WTC11 (cell line): Measurements from ENCODE around the gene TMA7B. TPM values are rescaled to one million over a fixed set of nuclear protein-coding genes. Genes with fewer than 3 reads are reported as not detected.

Experiments used
- ATAC-seq: fragments of 200-7000 bp; cut with Tn5 transposase; 2 replicates; pipeline ENCODE4 v1.10.0; 2021; ENCODE audit warnings: mild to moderate bottlenecking, moderate library complexity
- CTCF ChIA-PET: fragments of 300-600 bp; sonication (Branson Sonifier 250); formaldehyde crosslinking; loops from one replicate; lab custom pipeline; 2021; ENCODE audit warnings: antibody characterized with exemption; lab: Charles Lee
- POLR2A ChIA-PET: fragments of 350-600 bp; sonication (Branson Sonifier 250); formaldehyde crosslinking; loops from one replicate; lab custom pipeline; 2021; ENCODE audit warnings: antibody characterized with exemption; lab: Charles Lee
- DNase-seq: peaks from one replicate; pipeline ENCODE4 v3.0.0; 2021; ENCODE audit warnings: low spot score
- H3K27ac Mint-ChIP-seq: 2 replicates; pipeline ENCODE4 v1.8.0; 2021; ENCODE audit warnings: mixed read lengths
- H3K27me3 Mint-ChIP-seq: 2 replicates; pipeline ENCODE4 v1.8.0; 2021; ENCODE audit warnings: low read depth, mild to moderate bottlenecking, moderate library complexity, mixed read lengths
- H3K36me3 Mint-ChIP-seq: 2 replicates; pipeline ENCODE4 v1.8.0; 2021; ENCODE audit warnings: mixed read lengths
- H3K4me1 Mint-ChIP-seq: 2 replicates; pipeline ENCODE4 v1.8.0; 2022; ENCODE audit warnings: mixed read lengths
- H3K4me3 Mint-ChIP-seq: 2 replicates; pipeline ENCODE4 v1.8.0; 2021; ENCODE audit warnings: mild to moderate bottlenecking, moderate library complexity, mixed read lengths
- H3K9me3 Mint-ChIP-seq: 2 replicates; pipeline ENCODE4 v1.8.0; 2021; ENCODE audit warnings: mixed read lengths
- CREB1 ChIP-seq: sonication (generic); formaldehyde crosslinking; IDR thresholded peaks from 2 replicates; pipeline ENCODE4 v1.8.0; 2023; ENCODE audit warnings: mild to moderate bottlenecking, missing genetic modification reagents
- CREM ChIP-seq: sonication (generic); formaldehyde crosslinking; IDR thresholded peaks from 2 replicates; pipeline ENCODE4 v1.8.1; 2022; ENCODE audit warnings: mild to moderate bottlenecking, missing genetic modification reagents, moderate library complexity
- ESRRA ChIP-seq: sonication (generic); formaldehyde crosslinking; IDR thresholded peaks from 2 replicates; pipeline ENCODE4 v1.8.1; 2022; ENCODE audit warnings: mild to moderate bottlenecking, missing genetic modification reagents, borderline replicate concordance
- ETV6 ChIP-seq: sonication (generic); formaldehyde crosslinking; IDR thresholded peaks from 2 replicates; pipeline ENCODE4 v1.8.1; 2022; ENCODE audit warnings: mild to moderate bottlenecking, missing genetic modification reagents
- NR1H2 ChIP-seq: sonication (generic); formaldehyde crosslinking; IDR thresholded peaks from 2 replicates; pipeline ENCODE4 v1.9.0; 2021; ENCODE audit warnings: mild to moderate bottlenecking, moderate library complexity, missing genetic modification reagents
- NR3C1 ChIP-seq: sonication (generic); formaldehyde crosslinking; conservative IDR thresholded peaks from 2 replicates; pipeline ENCODE4 v1.8.1; 2023; ENCODE audit warnings: low read depth, mild to moderate bottlenecking, missing genetic modification reagents
- OVOL2 ChIP-seq: fragments of 250-450 bp; sonication (Bioruptor Pico); IDR thresholded peaks from 2 replicates; pipeline ENCODE4 v1.9.0; 2021; ENCODE audit warnings: mild to moderate bottlenecking, borderline replicate concordance
- RELA ChIP-seq: sonication (generic); formaldehyde crosslinking; IDR thresholded peaks from 2 replicates; pipeline ENCODE4 v1.8.1; 2022; ENCODE audit warnings: missing genetic modification reagents, mild to moderate bottlenecking, borderline replicate concordance
- RORB ChIP-seq: fragments of 250-450 bp; sonication (Bioruptor Pico); IDR thresholded peaks from 2 replicates; pipeline ENCODE4 v1.9.0; 2021; ENCODE audit warnings: mild to moderate bottlenecking
- SMAD4 ChIP-seq: sonication (generic); formaldehyde crosslinking; IDR thresholded peaks from 2 replicates; pipeline ENCODE4 v1.8.0; 2022; ENCODE audit warnings: mild to moderate bottlenecking, missing genetic modification reagents
- SOX15 ChIP-seq: fragments of 250-450 bp; sonication (Bioruptor Pico); IDR thresholded peaks from 2 replicates; pipeline ENCODE4 v1.9.0; 2021; ENCODE audit warnings: mild to moderate bottlenecking
- SP1 ChIP-seq: sonication (generic); formaldehyde crosslinking; conservative IDR thresholded peaks from 2 replicates; pipeline ENCODE4 v1.8.1; 2022; ENCODE audit warnings: missing genetic modification reagents
- TCF7 ChIP-seq: sonication (generic); formaldehyde crosslinking; IDR thresholded peaks from 2 replicates; pipeline ENCODE4 v1.8.0; 2022; ENCODE audit warnings: mild to moderate bottlenecking, low read depth, missing genetic modification reagents, moderate library complexity
- TEAD1 ChIP-seq: sonication (generic); formaldehyde crosslinking; IDR thresholded peaks from 2 replicates; pipeline ENCODE4 v1.8.0; 2022; ENCODE audit warnings: mild to moderate bottlenecking, missing genetic modification reagents
- TP53 ChIP-seq: sonication (generic); formaldehyde crosslinking; IDR thresholded peaks from 2 replicates; pipeline ENCODE4 v1.8.1; 2023; ENCODE audit warnings: mild to moderate bottlenecking, missing genetic modification reagents
- total RNA-seq: library from RNA; stranded (reverse); gene quantifications from 3 replicates; pipeline ENCODE4 v1.2.3, GENCODE V29; 2021
- TF ChIP-seq, protein P1 (sequence below): sonication (generic); formaldehyde crosslinking; IDR thresholded peaks from 2 replicates; pipeline ENCODE4 v1.8.1; 2023; ENCODE audit warnings: mild to moderate bottlenecking, missing genetic modification reagents
- TF ChIP-seq, protein P2 (sequence below): sonication (generic); formaldehyde crosslinking; IDR thresholded peaks from 2 replicates; pipeline ENCODE4 v1.8.0; 2022; ENCODE audit warnings: mild to moderate bottlenecking, missing genetic modification reagents
- TF ChIP-seq, protein P3 (sequence below): fragments of 250-450 bp; sonication (Bioruptor Pico); IDR thresholded peaks from 2 replicates; pipeline ENCODE4 v1.9.0; 2021; ENCODE audit warnings: moderate library complexity, mild to moderate bottlenecking, inconsistent platforms, borderline replicate concordance
- TF ChIP-seq, protein P4 (sequence below): fragments of 250-450 bp; sonication (Bioruptor Pico); IDR thresholded peaks from 2 replicates; pipeline ENCODE4 v1.8.0; 2021; ENCODE audit warnings: mild to moderate bottlenecking
- TF ChIP-seq, protein P5 (sequence below): sonication (generic); formaldehyde crosslinking; IDR thresholded peaks from 2 replicates; pipeline ENCODE4 v1.8.1; 2022; ENCODE audit warnings: mild to moderate bottlenecking, moderate library complexity, missing genetic modification reagents

TMA7B gene
- total RNA-seq, 1 experiment from 2014 or later, result not detected

DNA sequence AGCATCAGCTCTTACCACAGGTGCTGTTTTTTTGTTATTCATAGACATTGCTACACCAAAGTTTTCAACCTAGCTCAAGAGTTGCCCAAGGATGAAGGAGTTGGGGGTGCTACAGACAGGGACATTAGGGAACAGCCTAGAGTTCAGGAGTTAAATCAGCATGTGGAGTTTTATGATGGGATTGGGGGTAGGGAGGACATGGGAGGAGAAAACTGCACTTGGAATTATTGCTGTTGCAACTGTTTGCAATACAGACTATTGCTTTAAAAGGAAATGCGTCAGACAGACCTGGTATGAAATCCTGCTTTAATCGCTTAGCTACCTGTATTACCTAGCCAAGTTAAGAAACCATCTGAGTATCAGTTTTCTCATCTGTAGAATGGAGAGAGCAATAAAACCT lies 6.3 kb downstream of the TMA7B start:
- ChIA-PET POLR2A (no interaction called here), CTCF (interaction anchor here (1.5 kb wide), 1 partner anchor 34 kb away, joined by 5 read pairs; no protein-coding TSS in a partner anchor)
- ATAC-seq, result no peak

DNA sequence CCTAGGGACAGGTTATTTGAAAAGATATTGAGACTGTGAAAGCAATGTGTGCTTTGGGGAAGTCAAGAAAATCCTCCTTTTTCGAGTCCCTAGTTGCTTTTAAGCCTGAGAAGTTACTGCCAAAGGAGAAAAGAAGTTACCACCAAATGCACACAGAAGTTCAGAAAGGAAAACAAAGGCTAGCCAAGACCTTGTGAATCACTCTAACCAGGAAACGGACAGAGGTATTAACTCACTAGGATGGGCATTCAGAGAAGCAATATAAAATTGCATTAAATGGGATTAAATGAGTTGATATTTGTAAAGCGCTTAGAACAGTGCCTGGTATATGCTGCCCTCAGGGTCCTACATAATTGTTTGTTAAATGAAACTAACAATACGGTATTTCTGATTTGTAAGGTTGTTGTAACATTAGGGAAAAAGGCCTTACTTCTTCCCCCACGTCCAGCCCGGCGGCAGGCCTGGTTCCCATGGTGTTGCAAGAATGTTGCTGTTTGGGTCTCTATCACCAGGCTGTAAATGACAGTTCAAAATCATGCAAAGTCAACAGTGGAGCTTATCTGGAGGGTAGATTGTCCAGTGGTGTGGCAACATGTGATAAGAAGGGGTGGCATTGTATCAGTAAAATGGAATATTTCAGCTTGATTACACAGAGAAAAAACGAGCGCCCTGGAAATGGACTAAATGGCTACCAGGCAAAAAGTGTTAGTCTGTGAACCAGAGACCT lies 7.1 kb downstream of the TMA7B start:
- H3K27ac Mint-ChIP-seq, result no peak overlapping the region
- CTCF ChIA-PET, result interaction anchor here (0.8 to 1.0 kb wide), 2 partner anchors 14 to 24 kb away, joined by 3 read pairs; no protein-coding TSS in a partner anchor

More for the DNA sequence above, 6.3 kb downstream of the TMA7B start:
- Mint-ChIP-seq H3K4me3 (no peak overlapping the region), H3K27ac (no peak overlapping the region), H3K36me3 (no peaks in the 10 kb centered on the region), H3K9me3 (no peaks in the 10 kb centered on the region), H3K27me3 (no peaks in the 10 kb centered on the region; the same call in 1 of the 2 replicates), H3K4me1 (peaks cover 8% of the 10 kb centered on the region)
- DNase-seq, result no peak
- TF ChIP-seq TCF7 (CRISPR knock-in tag) (no peak), TP53 (CRISPR knock-in tag) (no peak), TEAD1 (CRISPR knock-in tag) (no peak), OVOL2 (CRISPR knock-in tag) (no peak), RELA (no peak), NR3C1 (no peak), RORB (CRISPR knock-in tag) (no peak), ESRRA (CRISPR knock-in tag) (no peak), SOX15 (no peak), ETV6 (no peak), CREM (CRISPR knock-in tag) (no peak), NR1H2 (no peak), CREB1 (no peak), SP1 (CRISPR knock-in tag) (no peak), SMAD4 (CRISPR knock-in tag) (no peak)
- TF ChIP-seq, protein P1, sequence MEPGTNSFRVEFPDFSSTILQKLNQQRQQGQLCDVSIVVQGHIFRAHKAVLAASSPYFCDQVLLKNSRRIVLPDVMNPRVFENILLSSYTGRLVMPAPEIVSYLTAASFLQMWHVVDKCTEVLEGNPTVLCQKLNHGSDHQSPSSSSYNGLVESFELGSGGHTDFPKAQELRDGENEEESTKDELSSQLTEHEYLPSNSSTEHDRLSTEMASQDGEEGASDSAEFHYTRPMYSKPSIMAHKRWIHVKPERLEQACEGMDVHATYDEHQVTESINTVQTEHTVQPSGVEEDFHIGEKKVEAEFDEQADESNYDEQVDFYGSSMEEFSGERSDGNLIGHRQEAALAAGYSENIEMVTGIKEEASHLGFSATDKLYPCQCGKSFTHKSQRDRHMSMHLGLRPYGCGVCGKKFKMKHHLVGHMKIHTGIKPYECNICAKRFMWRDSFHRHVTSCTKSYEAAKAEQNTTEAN (CRISPR knock-in tag), result no peak
- TF ChIP-seq, protein P2, sequence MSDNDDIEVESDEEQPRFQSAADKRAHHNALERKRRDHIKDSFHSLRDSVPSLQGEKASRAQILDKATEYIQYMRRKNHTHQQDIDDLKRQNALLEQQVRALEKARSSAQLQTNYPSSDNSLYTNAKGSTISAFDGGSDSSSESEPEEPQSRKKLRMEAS, result no peak
- TF ChIP-seq, protein P3, sequence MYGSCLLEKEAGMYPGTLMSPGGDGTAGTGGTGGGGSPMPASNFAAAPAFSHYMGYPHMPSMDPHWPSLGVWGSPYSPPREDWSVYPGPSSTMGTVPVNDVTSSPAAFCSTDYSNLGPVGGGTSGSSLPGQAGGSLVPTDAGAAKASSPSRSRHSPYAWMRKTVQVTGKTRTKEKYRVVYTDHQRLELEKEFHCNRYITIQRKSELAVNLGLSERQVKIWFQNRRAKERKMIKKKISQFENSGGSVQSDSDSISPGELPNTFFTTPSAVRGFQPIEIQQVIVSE (CRISPR knock-in tag), result no peak
- TF ChIP-seq, protein P4, sequence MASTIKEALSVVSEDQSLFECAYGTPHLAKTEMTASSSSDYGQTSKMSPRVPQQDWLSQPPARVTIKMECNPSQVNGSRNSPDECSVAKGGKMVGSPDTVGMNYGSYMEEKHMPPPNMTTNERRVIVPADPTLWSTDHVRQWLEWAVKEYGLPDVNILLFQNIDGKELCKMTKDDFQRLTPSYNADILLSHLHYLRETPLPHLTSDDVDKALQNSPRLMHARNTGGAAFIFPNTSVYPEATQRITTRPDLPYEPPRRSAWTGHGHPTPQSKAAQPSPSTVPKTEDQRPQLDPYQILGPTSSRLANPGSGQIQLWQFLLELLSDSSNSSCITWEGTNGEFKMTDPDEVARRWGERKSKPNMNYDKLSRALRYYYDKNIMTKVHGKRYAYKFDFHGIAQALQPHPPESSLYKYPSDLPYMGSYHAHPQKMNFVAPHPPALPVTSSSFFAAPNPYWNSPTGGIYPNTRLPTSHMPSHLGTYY (CRISPR knock-in tag), result no peak
- TF ChIP-seq, protein P5, sequence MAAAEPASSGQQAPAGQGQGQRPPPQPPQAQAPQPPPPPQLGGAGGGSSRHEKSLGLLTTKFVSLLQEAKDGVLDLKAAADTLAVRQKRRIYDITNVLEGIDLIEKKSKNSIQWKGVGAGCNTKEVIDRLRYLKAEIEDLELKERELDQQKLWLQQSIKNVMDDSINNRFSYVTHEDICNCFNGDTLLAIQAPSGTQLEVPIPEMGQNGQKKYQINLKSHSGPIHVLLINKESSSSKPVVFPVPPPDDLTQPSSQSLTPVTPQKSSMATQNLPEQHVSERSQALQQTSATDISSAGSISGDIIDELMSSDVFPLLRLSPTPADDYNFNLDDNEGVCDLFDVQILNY (CRISPR knock-in tag), result no peak

More for the DNA sequence above, 7.1 kb downstream of the TMA7B start:
- peaks cover 12% of the 10 kb centered on the region for H3K4me1 Mint-ChIP-seq
- no peak overlapping the region for H3K4me3 Mint-ChIP-seq
- H3K36me3 Mint-ChIP-seq, result no peaks in the 10 kb centered on the region
- TF ChIP-seq, protein P3 (CRISPR knock-in tag), result no peak
- no peak for TF ChIP-seq ESRRA (CRISPR knock-in tag)
- no peak for DNase-seq
- ATAC-seq, result no peak
- POLR2A ChIA-PET, result no interaction called here
- no peaks in the 10 kb centered on the region for H3K9me3 Mint-ChIP-seq
- no peaks in the 10 kb centered on the region; the same call in 1 of the 2 replicates for H3K27me3 Mint-ChIP-seq
